Heart left ventricle (tissue), 13 donors: ENCODE measurements around the gene PLXNC1.

Experiments used
- POLR2A ChIP-seq, 2 donors: fragments of 450-650 bp; IDR thresholded peaks; one replicate each; pipeline ENCODE4 v1.6.1; 2017; ENCODE audit warnings: antibody characterized with exemption in 2 of 2, mild to moderate bottlenecking in 2 of 2, moderate library complexity in 2 of 2
- TF ChIP-seq, protein P1 (sequence below), 12 donors: fragments of 200-600 bp; sonication (generic) in 4 of 12; IDR thresholded peaks; one replicate each; pipeline versions ENCODE4 v1.5.0 to v1.8.0; 2018 to 2022; ENCODE audit warnings: antibody characterized with exemption in 12 of 12, mild to moderate bottlenecking in 5 of 12
- donor health status: ischemic (EF 13 %, LVEDD 7.1; RV severe dilation, severe dysfunction).
- donor health status: DM: no; HTN: yes; CAD: no.
- donor health status: DM: no; HTN: no; CAD: no.
- donor health status: ischemic (EF 25% LVEDD 6.9; RV normal size, moderate dysfunction).
- donor health status: ischemic (EF 25% LVEDD 5.7; RV mildly dilated, moderate dysfunction).
- donor health status: ischemic (EF 35%, LVEDD 5.7; RV mildly dilated, moderate dysfunction).
- donor health status: nonischemic (EF 11% LVEDD 7.7; RV severe dilation, severe dysfunction).
- donor health status: DM: yes; HTN: yes; CAD: no.
- donor health status: PGD.
- donor health status: ischemic (EF 29% LVEDD 5.4; RV normal size, mild dysfunction).
- donor health status: nonischemic (EF 23%, LVEDD 6.1; RV moderate dilation, normal function).

DNA sequence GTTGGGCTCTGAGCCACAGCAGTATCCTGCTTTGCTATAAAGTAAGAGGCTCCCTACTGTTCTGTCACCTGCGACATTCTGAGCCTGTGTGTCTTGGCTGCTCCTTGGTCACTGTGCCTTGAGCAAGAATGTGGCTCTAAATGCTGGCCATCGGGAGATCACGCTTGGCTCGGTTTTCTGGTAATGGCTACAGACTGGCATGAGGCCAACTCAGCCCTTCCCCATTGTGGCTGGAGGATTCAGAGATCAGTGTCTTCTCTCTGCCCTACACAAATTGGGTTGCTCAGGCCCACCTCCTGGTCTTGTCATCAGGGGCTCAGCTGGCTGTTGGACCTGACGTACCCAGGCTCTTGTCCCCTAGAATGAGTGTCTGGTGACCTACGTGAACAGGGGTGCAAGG lies 94.5 kb downstream of the PLXNC1 start:
- TF ChIP-seq, protein P1, sequence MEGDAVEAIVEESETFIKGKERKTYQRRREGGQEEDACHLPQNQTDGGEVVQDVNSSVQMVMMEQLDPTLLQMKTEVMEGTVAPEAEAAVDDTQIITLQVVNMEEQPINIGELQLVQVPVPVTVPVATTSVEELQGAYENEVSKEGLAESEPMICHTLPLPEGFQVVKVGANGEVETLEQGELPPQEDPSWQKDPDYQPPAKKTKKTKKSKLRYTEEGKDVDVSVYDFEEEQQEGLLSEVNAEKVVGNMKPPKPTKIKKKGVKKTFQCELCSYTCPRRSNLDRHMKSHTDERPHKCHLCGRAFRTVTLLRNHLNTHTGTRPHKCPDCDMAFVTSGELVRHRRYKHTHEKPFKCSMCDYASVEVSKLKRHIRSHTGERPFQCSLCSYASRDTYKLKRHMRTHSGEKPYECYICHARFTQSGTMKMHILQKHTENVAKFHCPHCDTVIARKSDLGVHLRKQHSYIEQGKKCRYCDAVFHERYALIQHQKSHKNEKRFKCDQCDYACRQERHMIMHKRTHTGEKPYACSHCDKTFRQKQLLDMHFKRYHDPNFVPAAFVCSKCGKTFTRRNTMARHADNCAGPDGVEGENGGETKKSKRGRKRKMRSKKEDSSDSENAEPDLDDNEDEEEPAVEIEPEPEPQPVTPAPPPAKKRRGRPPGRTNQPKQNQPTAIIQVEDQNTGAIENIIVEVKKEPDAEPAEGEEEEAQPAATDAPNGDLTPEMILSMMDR (IDR thresholded peaks at IDR 0.05) = no peak
- no peak for TF ChIP-seq POLR2A (IDR thresholded peaks at IDR 0.05)
